ENCODE measurements around the gene RBM15B.
A peak's percentile ranks its signal among the peaks of the same experiment; 100 is the strongest.
"Not testable (repeated sequence)": the region's sequence is repeated elsewhere in the genome, so short reads cannot be mapped to it uniquely, and the experiment has no call there.

RBM15B gene, protein sequence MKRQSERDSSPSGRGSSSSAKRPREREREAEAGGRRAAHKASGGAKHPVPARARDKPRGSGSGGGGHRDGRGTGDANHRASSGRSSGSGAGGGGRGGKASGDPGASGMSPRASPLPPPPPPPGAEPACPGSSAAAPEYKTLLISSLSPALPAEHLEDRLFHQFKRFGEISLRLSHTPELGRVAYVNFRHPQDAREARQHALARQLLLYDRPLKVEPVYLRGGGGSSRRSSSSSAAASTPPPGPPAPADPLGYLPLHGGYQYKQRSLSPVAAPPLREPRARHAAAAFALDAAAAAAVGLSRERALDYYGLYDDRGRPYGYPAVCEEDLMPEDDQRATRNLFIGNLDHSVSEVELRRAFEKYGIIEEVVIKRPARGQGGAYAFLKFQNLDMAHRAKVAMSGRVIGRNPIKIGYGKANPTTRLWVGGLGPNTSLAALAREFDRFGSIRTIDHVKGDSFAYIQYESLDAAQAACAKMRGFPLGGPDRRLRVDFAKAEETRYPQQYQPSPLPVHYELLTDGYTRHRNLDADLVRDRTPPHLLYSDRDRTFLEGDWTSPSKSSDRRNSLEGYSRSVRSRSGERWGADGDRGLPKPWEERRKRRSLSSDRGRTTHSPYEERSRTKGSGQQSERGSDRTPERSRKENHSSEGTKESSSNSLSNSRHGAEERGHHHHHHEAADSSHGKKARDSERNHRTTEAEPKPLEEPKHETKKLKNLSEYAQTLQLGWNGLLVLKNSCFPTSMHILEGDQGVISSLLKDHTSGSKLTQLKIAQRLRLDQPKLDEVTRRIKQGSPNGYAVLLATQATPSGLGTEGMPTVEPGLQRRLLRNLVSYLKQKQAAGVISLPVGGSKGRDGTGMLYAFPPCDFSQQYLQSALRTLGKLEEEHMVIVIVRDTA

DNA sequence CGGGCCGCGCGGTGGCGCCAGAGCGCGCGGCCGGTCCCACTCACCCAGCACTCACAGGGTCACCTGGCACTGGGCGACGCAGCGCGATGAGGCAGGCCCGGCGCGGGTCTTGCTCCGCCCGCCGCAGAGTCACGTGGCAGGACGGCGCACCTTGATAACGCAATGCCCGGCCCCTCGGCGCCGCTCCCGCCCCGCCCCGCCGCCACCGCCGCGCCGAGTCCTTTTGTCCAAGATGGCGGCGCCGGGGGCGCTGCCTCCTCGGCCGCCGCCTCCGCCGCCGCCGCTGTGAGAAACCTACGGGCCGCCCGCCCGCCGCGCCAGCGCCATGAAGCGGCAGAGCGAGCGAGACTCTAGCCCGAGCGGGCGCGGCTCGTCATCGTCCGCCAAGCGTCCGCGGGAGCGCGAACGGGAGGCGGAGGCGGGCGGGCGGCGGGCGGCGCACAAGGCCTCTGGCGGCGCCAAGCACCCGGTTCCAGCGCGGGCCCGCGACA, at the start of gene RBM15B:
Gene RBM15B (plus strand): TSS at position 211 of the 491 bp plus-strand sequence. CDS start 115 bp downstream, at position 326.
- DNase-seq = peak; percentile 97

DNA sequence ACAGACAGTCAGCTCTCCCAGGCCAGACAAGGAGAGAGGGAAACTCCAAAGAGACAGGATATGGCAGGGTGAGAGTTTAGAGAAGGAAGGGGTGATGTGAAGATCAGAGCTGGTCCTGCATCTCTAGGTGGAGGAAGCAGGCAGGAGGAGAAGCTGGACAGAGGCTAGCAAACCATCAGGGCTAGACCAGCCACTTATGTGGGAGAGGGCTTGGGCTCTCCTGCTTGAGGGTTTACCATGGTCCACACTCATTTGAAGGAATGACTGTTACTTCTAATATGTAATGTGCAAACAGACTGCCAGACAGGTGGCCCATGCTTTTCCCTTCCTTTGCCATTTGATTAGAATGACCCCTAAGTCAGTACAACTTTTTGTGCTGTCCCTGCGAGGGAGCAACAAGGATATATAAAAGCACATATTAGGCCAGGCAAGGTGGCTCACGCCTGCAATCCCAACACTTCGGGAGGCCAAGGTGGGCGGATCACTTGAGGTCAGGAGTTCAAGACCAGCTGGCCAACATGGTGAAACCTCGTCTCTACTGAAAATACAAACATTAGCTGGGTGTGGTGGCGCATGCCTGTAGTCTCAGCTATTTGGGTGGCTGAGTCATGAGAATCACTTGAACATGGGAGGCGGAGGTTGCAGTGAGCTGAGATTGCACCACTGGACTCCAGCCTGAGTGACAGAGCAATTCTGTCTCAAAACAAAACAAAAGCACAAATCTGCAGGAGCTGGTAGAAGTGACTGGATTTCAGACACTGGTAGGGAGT, 47.0 kb upstream of the RBM15B start:
- no peak for DNase-seq

DNA sequence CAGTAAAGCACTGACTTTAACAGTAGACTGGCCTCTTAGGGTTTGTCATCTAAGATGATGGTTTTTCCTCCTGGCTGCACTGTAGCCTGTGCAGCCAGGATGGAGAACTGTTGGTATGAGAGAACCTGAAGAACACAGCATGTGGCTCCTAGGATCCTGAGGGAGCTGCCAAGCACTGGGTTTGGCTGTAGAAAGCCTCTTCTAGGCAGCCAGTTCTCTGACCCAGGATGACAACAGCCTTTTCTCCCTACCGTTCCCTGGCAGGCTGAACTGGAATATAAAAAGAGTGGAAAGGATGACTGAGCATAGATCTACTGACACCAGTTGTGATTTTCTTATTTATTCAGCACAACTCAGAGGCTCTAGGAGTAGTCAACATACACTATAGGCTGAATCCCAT, 40.3 kb upstream of the RBM15B start:
- DNase-seq = no peak

DNA sequence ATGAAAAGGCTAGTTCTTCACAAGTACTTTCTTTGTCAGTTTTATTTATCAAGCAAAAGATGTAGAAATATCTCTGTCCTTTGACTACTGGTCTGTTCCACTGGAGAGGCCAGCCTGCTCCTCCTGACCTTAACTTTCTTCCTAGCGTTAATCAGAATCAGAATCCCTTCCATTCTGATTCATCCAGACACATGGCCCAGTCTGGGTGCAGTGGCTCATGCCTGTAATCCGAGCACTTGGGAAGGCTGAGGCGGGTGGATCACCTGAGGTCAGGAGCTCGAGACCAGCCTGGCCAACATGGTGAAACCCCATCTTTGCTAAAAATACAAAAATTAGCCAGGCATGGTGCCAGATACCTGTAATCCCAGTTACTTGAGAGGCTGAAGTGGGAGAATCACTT, 38.0 kb upstream of the RBM15B start:
- no peak for DNase-seq

DNA sequence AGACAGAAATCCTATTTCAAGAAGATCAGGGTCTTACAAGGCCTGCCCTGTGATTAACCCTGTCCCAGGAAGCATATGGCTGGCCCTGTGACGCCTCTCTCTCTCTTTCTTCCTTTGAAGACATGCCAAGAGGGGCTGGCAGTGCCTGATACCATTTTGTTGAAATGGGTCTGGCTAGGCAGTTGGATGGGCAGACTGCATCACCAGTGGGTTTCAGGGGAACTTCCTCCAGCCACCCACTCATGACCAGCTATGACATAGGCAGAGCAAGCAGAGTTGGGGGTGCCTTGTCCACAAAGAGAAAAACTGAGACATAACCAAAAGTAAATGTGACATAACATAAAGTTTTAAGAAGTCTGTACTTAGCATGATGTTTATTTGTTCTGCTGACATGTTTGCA, 37.4 kb upstream of the RBM15B start:
- no peak for DNase-seq

DNA sequence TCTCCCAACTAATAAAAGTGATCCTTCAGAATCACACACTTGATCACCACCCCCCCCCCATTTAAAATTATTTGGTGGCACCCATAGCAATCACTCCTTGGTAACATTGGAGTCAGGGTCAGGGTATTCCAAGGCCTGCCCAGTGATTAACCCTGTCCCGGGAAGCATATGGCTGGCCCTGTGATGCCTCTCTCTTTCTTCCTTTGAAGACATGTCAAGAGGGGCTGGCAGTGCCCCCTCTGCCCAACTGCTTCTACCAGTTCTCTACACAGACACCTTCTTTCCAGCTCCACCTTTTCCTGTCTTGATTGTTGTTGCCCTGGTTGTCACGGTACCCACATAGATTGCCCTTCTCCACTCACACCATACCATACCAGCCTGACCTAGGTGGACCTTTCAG, 36.9 kb upstream of the RBM15B start:
- DNase-seq = no peak

DNA sequence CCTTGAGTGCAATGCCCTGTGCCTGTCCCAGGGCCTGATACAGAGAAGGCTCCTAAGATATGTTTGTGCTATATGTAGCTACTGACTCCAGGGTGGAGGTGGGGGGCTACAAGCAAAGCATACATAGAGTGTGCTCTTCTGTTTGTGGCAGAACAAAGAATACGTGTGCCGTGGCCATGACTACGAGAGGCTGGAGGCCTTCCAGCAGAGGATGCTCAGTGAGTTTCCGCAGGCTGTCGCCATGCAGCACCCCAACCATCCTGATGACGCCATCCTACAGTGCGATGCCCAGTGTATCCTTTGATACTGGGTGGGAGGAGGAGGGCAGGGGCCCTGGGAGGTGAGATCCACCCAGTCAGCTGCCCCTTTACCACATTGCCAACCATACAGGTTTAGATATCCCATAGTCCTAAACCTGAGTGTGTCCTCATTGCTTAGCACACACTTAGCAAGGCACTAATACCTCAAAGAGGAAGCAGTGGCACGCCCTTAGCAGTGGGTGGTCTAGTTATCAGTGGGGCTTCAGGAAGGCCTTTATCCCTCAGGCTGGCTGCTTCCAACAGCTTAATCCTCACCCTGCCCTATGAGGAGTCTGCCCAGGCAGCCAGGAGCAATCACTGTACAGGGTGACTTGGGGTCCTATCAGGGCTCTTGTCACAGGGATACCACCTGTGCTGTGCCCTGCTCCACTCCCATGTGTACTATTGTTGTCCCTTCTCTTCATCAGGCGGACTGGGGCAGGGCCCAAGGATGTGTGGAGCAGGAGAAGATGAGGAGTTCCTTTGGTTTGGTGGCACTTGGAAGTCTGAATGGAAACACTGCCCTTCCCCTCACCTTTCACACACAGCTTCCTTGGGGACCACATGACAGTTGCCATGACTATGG, 36.1 kb upstream of the RBM15B start:
- DNase-seq = no peak

DNA sequence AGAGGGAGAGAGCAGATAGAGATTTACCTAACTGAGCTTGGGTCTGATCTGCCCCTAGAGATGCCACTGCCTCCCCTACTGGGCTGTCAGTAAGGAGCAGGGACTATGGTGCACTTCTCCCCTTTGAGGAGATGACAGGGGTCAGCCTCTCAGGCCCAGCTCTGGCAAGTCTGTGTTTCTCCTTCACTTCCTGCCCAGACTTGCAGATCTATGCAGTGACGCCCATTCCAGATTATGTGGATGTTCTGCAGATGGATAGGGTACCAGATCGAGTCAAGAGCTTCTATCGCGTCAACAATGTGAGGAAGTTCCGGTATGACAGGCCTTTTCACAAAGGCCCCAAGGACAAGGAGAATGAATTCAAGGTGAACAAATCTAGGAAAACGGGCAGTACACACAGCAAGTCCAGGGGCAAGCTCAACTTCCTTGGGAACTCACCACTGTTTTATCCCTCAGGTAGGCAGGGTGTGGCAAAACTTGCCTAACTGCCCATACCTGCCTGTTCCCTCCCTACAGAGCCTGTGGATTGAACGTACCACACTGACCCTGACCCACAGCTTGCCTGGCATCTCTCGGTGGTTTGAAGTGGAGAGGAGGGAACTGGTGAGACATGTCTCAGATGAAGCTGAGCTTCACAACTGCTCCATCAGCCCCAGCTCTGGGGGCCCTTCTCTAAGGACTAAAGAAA, 35.0 kb upstream of the RBM15B start:
- DNase-seq = no peak

DNA sequence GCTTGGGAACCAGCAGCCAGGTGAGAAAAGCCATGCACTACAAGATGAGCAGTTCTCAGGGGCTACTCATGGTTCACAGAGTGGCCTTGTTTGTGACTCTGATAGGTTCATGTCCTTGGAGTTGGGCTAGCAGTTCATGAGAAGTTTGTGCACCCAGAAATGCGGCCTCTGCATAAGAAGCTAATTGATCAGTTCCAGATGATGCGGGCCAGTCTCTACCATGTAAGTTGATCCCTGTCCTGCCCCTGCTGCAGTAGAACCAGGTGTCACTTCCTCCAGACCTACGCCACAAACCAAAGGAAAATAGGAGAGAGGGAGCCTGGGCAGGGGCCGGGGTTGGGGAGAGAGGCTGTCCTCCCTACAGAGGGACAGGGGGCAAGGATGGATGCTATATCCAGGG, 33.2 kb upstream of the RBM15B start:
- no peak for DNase-seq

DNA sequence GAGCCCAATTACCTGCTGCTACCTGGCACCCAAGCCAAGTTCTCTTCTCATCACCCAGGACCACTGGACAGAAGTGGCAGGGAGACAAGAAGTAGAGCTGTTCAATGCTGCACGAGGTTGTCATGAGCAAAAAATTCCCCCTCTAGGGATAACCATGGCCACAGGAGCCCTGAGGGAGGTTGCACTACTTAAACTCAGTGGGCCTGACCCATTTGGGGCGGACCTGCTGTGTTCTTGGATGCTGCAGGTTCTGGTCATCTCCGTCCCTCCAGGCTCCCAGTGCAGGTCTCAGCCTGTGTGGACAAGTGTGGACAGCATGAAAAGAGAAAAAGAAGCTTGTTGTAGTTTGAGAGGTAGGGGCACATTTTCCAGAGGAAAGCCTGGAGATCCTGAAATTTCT, 32.1 kb upstream of the RBM15B start:
- no peak for DNase-seq

DNA sequence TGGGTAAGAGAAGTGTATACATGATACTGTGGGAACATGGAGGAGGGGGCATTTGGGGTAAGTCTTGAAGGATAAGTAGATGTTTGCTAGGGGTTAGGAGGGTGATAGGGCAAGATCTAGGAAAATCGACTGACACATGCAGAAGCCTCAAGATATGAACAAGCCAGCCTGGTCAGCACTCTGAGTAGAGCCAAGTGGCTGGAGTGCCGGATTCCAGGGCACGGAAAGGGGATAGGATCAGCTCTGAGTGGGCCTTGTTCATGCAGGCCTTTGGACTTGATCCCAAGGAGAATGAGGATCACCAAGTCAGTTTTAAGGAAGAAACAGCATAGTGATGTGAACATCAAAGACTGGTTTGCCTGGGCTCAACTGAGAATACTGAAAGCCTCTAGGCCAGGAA, 30.3 kb upstream of the RBM15B start:
- no peak for DNase-seq

DNA sequence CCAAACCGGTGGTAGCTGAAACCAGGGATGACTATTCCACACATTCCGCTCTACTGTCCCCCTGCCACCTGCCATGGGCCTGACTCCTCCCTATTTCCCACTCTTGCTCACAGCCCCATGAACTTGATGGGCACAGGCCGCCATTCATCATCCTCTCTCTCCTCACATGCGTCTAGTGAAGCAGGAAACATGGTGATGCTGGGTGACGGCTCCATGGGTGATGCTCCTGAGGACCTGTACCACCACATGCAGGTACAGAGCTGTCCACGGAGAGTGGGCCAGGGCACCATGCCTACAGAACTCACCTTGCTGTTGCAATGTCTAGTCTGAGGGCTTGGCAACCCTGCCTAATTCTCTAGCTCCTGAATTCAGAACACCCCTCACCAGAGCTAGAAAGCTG, 29.3 kb upstream of the RBM15B start:
- no peak for DNase-seq

DNA sequence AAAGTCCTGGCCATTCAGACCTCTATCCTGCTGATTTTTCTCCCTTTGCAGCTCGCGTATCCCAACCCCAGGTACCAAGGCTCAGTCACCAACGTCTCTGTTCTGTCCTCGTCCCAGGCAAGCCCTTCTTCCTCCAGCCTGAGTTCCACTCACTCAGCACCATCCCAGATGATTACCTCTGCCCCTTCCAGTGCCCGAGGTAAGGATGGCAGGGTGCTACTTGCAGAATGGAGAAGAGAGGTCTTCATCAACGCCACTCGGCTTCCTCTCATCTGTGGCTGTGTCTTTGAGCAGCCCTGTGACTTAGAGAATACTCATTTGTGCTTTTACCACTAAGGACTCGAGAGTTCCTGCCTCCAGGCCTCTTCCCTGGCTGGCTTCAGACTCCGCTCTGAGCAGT, 28.6 kb upstream of the RBM15B start:
- DNase-seq = no peak

DNA sequence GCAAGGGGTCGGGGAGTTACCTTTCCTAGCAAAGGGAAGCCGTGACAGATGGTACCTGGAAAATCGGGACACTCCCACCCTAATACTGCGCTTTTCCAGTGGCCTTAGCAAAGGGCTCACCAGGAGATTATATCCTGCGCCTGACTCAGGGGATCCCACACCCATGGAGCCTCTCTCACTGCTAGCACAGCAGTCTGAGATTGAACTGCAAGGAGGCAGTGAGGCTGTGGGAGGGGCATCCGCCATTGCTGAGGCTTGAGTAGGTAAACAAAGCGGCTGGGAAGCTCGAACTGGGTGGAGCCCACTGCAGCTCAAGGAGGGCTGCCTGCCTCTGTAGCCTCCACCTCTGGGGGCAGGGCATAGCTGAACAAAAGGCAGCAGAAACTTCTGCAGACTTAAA, 22.8 kb upstream of the RBM15B start:
- not testable (repeated sequence) for DNase-seq

DNA sequence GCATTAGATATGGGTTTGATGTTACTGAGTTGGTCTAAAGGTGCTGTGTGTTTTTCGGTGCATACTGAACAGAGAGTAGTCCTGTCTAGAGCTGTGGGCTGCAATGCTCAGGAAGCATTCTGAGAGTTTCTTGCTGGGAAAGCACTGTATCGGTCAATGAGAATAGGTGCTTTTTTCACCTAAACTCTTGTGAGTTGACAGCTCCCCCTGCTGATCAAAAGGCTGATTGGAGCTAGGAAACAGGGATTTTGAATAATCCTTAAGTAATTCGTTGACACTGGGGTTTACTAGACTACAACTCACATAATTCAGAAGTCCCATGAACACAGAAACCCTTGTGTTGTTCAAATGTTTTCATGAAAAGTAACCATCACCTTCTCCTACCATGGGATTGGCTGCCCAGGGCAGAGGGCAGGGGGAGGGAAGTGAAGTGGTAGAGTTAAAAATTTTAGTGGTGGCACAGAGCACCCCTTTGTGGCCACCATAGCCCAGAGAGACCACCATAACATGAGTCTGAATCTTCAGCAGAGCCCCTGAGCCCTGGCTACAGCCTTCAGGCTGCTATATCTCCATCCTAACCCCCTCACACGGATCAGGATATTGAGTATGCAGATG, 19.0 kb upstream of the RBM15B start:
- peak; percentile 16 for DNase-seq

DNA sequence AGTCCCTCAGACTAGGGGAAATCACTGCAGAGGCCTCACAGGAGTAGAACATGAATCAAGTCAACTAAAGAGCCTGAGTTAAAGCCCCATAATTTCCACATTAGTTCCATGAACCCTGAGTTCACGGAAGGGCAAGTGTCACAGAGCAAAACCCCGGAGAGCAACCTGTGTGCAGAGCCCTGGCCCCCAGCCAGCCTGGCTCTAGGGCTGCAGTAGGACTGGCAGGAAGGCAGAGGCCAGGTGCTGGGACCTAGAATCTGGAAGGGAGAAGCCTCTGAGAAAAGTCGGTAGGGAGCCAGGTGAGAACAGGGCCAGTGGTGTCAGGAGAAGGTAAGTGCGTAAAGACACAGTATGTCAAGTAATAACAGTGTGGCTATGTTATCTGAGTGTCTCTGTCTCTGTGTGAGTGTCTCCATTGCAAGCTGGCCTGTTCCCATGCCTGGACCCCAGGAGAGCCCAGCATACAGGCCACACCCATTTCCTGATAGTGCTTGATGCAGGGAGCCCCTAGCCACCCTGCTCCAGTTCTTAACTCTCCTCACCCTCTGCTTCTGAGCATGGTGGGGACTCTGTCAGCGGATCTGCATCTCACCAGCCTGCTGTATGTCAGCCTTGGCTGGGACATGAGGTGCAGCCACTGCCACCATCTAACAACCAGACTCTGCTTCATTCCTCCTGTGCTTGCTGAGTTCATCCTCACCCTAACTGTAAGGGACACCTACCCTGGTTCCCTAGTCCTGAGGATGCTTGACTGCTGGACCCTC, 17.2 kb upstream of the RBM15B start:
- DNase-seq = no peak

DNA sequence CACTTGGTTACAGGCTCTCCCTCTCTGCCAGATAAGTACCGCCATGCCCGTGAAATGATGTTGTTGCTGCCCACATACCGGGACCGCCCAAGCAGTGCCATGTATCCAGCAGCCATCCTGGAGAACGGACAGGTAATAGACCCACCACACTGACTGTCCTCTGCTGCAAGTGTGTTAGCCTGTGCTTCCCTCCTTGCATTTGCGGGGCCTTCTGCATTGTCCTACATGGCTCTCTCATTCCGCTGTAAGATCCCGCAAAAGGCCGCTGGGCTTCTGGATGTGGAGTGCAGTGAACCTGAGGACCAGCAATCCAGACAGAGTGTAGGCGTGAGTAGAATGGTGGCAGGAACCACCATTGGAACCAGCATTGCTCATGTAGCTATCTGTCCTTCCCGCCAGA, 16.6 kb upstream of the RBM15B start:
- no peak for DNase-seq

DNA sequence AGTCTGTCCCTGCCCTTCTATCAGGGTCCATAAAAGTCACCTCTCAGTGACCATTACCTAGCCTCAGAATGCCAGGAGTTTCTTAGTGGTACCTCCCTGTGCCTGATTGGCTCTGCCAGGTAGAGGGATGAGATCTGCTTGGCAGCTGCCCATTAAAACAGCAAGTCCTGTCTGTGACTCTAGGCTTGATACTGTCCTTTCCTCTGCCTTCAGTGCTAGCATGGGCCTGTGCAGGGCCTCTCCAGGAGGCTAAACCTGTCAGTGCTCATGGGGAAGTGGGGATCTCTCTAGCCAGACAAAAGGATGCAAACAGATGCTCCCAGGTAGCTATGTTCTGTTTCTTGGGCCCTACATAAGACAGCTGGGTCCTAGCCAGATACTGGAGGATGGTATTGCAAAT, 15.9 kb upstream of the RBM15B start:
- DNase-seq = no peak

DNA sequence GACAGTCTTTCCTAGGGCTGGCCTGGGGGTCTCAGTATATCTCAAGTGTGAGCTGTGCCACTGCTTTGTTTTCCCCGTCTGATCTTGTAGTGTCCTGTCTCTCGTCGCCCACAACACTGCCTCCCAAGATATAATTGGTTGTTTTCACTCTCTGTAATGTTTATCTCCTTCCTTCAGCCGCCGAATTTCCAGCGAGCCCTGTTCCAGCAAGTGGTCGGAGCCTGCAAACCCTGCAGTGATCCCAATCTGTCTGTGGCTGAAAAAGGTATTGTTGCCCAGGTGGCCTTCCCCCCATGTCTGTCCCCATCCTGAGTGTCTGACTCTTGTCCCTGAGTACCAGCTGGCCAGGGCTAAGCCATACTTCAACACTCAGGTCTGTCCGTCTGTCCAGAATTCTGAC, 15.5 kb upstream of the RBM15B start:
- DNase-seq = no peak

DNA sequence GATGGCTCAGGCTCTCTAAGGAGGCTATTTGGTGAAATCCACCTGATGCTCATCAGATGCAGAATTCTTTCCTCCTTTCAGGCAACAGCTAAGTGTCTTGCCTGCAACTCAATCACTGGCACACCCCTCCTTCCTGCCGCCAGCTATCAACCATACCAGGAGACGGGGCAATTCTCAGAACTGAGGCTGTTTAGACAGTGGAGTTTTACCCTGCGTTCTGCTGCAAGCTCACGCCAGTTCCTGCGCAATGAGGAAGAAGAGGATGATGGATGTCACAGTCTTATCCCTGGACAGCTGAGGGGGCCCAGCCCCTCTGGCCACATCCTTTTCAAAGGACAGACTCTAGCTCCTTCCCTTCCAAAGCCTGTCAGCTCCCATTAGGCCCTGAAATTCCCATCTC, 13.0 kb upstream of the RBM15B start:
- DNase-seq = no peak
